ENCODE data around the gene B9D2.

B9D2 gene

DNA sequence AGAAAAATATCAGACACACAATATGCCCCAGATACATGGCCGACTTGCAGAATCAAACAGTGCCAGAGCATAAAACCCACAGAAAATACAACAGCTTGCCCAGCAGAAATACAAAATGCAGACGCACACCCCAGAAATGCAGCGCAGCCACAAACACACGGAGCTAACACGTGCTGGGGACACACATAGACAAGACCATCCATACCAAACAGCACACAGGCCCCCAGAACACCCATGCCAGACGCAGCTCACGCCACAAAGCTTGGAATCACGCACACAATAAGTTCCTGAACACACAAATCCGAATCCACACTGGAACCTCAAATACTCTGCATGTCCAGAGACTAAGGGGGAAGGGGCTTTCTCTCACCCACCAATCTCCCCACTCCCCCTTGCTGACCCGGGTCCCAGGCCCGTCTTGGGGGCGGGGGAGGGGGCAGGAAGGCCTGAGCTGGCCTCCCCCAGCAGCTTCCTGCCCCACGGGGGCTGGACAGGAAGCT, 36.8 kb downstream of the B9D2 start:
- DNase-seq: no peak

DNA sequence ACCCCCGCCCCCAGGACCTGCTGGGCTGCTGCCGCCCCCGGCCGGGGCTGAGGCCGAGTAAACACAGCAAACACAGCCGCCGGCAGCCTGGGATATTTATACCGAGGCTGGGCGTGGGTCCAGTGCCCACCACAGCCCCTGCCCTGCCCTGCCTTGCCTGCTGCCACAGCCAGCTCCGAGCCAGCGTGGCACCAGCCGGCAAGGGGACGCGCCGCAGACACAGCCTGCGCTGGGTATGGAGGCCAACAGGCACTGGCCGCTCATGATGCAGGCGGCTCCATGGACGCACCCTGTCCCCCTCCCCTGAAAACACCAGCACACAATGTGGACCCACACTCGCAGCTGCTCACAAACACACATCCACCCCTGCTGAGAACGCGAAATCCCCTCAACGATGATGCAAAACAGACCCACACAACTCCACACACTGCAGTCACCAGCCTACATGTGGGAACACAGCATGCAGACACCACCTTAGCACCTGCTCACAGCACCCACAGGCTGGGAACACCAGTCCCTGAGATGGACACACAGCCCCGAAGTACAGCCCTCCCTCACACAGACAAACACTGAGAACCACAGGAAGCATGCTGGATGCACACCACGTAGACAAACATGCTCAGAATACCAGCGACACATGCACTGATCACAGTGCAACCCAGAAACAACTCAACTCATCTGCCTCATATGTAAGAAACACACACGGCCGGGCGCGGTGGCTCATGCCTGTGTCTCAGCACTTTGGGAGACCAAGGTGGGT, 37.8 kb downstream of the B9D2 start:
- no peak for DNase-seq

DNA sequence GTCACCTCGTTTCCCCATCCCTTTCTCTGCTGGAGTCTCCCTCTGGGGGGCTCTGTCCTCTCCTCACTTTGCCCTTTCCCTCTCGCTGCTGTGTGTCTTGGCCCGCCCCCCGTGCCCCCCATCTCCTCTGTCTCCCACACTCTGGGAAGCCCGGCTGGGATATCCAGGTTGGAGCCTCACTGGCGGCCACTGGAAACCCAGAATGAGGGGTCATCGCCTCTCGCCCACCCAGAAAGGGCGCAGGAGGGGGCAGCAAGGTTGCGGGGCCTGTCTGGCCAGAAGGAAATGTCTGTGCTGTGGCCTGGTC, 38.4 kb downstream of the B9D2 start:
- no peak for DNase-seq

DNA sequence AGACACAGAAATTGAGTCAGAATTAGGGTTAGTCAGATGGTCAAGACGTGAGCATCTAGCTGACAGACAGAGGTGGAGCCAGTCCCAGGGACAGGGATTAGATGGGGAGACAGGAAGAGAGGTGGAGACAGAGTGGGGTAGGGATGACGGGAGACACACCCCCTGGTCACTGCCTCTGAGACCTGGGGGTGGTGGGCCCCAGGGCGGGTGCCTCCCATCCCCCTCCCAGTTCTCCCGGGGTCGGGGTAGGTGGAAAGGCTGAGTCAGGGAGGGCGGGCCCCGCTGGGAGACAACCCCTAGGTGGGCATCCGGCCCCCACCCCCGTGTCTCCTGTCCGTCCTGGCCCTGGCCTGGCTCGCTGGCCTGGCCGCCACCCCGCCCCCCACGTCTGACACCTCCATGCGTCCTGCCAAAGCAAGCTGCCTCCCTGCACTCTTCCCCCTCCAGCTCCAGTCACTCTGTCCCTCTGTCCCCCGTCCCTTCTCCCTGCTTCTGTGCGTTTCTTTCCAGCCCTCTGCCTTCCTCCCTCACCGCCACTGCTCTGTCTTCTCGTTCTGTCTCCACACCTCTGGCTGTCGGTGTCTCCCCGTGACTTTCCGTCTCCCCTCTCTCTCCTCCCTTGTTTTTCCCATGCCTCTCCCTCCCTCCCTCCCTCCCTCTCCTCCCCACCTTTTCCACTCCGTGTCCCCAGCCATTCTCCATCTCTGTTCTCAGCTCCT, 38.9 kb downstream of the B9D2 start:
- no peak for DNase-seq

DNA sequence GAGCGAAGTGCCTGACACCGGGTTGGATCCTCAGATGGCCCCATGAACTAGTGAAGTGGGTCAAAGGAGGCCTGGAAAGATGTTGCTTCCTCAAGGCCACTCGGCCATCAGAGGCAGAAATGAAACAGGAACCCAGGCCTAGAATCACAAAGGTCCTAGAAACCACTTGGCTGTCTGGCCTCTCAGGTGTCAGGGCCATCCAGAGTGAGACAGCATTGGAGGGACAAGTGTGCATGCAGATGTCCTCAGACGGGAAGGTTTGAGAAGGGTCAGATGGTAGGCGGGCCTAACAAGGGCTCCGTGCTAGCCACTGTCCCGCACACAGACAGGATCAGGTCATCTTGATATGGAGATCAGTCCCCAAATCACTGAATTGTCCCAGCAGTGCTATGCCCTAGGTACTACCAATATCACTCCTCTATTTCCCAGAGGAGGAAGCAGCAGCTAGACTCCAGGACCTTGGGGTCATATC, 39.7 kb downstream of the B9D2 start:
- DNase-seq: no peak

DNA sequence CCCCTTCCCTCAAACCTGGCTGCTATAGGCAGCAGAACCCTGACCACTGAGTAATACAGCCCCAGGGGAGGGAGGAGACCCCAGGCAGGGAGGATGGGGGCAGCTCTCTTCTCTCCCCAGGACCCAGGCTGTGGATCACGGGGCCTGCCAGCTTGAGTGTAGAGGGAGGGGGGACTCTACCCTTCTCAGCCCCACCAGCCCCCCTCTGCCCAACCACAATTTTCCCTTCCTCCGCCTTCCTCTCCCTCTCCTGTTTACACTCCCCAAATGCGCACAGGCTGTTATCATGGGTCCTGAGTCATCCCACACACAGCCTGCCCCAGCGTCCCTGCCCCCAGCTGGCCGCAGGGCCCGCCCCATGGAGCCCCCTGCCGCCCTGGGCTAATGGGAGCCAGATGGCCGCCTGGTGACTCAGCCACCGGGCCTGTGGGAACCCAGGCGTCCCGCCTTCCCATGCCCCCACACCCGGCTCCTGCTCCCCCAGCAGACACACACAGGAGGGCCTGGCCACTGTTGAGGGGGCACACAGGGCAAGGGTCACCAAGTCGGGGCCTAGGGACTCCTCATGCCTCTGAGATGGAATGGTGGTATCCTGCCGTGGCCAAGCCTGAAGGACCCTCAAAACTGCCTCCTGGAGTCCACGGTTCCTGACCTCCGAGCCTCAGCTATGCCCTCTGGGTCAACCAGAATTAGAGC, 40.4 kb downstream of the B9D2 start:
- DNase-seq: peak; percentile 16

DNA sequence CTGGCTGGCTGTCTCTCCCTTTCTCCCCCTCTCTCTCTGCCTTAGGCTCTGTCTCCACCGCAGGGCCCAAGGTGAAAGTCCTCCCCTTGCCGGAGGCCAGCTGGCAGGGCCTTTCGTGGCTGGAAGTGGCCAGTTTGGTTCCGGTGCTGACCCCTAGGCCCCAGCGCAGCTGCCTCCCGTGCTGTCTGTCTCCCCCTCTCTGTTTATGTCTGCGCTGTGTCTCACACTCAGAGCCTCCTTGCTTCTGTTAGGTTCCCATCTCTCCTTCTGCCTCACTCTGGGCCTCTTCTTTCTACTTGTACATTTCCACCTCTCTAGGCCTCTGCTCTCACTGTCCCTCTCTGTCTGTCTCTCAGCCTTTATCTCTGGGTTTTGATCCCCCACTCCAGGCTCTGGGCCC, 40.9 kb downstream of the B9D2 start:
- DNase-seq: no peak

DNA sequence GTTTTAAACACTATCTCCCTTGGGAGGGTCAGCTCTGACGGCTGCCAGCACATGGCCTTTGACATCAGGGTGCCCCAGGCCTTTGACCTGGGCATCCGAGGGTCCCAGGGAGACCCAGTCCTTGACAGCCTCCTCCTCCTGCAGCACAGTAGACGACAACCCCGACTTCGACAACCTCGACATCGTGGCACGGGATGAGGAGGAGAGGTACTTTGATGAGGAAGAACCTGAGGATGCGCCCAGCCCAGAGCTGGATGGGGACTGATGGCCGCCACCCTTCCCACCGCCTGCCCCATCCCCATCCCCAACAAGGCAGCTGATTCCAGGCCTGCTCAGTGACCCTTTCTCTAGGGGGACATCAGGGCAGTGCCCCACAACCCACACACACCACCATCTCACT, 41.5 kb downstream of the B9D2 start:
- no peak for DNase-seq

DNA sequence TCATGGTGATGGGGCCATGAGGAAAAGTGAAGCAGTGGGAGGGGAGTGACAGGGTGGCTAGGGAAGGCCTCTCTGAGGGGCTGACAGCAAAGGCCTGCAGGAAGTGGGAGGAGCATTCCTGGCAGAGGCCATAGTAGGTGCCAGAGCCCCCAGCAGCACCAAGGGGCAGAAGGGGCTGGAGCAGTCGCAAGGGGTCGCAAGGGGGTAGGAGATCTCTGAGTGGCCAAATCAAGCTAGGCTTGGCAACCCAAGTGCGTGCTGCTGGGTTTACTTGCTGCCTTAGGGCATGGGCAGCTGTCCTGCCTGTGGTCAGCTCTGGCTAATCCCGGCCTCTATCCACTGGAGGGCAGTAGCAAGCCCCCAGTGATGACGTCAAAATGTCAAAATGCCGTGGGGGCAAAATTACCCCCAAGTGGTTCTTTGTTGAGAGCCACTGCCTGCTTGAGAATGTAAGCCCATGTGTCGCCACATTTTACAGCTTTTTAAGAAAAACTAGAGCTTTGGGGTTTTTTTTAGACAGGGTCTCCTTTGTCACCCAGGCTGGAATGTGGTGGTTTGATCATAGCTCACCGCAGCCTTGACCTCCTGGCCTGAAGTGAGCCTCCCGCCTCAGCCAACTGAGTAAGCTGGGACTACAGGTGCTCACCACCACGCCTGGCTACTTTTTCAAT, 42.2 kb downstream of the B9D2 start:
- no peak for DNase-seq

DNA sequence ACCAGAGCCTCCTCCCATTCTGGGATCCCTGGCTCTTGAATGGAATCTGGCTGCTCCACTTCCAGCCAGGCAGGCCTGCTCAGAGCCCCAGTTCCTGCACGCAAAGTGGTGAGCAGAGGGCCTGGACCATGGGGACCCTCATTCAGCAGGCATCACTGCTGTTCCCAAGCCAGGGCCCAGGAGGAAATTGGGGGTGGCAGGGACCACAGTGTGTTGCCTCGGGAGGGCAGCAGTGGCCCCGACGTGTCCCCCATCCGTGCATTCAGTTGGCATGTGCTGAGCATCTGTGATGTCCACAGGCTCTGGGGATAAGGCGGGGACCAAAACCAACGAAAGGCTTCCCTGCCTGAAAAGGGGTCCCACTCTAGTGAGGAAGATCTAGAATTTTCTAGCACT, 42.7 kb downstream of the B9D2 start:
- no peak for DNase-seq

DNA sequence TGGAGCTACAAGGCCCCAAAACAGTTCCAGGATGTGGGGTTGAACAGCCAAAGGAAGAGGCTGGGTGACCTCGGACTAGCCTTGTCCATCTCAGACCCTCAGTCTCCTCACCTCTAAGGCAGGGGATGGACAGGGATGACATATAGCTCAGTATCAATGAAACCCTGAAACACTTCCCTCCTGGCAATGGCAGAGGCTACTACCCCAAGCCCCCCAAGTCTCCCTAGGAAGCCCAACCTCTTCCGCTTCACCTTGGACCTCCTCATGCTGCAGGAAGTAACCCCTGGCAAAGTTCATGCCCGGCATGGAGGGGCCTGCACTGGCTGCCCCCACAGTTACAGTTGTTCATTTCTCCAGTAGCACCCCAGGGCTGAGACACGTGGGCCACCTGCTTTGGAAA, 43.4 kb downstream of the B9D2 start:
- DNase-seq: no peak

DNA sequence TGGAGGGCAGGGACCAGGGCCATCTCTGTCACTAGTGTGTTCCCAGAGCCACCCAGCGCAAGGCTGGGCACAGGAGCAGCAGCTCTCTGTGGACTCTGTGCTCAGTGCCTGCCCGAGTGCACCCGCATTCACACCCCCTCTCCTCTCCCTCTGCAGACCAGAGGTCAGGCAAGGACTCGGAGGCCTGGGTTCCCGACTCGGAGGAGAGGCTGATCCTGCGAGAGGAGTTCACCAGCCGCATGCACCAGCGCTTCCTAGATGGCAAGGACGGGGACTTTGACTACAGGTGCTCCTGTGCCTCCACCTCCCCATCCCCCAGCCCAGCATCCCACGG, 43.8 kb downstream of the B9D2 start:
- no peak for DNase-seq

DNA sequence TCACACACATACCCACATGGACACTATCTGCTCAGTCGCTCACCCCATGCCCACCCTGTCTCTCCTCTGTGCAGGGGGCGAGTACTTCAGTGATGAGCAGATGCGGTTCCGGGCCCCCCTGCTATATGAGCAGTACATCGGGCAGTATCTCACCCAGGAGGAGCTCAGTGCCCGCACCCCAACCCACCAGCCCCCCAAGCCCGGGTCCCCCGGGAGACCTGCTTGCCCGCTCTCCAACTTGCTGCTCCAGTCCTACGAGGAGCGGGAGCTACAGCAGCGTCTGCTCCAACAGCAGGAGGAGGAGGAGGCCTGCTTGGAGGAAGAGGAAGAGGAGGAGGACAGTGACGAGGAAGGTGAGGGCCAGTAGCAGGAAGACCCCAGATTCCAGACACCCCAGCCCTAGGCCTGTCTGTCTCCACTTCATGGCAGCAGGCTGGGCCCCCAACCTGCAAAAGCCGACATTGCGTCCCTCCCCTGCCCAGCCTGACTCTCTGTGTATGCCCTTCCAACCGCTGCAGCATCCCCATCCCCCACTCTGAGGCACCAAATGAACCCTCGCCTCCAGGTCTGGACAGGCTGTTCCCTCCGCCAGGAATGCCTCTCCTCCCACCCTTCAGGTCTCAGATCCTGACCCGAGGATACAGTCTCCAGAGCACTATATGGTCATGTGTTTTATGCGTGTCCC, 44.3 kb downstream of the B9D2 start:
- no peak for DNase-seq

DNA sequence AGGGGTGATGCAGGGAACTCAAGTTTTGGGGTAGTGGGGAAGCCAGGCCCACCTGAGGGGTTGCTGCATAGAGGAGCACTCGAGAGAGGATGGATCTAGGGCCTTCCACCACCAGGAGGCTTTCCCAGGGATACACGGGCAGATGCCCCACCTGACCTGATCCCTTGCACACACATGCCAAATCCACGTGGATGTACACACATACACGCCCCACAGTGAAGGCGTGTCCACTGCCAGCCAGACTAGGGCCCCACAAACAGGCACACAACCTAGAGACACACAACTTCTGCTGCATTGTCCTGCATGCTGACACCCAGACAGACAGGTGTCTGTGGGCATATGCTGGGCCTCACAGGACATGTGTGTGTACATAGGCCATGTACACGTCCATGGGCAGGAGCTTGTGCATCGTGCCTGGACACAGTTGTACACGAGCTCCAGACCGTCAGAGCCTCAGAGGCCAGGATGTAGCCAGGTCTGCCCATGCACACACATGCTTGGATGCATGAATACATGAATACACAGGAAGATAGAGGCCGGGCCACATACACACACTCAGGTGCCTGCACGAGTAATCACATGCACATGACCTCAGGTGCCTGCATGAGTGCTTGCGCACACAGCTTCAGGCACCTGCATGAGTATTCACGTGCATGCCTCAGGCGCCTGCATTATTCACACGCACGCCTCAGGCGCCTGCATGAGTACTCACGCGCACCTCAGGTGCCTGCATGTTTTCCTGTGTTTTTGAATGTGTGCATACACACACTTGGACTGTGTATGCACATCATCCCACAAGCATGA, 45.1 kb downstream of the B9D2 start:
- DNase-seq: no peak

DNA sequence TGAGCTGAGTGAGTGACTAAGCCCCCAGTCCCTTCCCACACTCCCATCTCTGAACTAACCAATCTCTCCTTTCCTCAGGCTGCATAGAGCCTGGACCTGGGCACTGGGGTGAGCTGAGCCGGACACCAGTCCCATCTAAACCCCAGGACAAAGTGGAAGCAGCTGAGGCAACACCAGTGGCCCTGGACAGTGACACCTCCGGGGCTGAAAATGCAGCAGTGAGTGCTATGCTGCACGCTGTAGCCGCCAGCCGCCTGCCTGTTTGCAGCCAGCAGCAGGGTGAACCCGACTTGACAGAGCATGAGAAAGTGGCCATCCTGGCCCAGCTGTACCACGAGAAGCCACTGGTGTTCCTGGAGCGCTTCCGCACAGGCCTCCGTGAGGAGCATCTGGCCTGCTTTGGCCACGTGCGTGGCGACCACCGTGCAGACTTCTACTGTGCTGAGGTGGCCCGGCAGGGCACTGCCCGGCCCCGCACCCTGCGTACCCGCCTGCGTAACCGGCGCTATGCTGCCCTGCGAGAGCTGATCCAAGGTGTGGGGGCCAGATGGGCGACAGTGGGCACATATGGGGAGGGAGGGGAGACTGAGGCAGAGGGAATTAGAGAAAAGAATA, 47.5 kb downstream of the B9D2 start:
- no peak for DNase-seq

DNA sequence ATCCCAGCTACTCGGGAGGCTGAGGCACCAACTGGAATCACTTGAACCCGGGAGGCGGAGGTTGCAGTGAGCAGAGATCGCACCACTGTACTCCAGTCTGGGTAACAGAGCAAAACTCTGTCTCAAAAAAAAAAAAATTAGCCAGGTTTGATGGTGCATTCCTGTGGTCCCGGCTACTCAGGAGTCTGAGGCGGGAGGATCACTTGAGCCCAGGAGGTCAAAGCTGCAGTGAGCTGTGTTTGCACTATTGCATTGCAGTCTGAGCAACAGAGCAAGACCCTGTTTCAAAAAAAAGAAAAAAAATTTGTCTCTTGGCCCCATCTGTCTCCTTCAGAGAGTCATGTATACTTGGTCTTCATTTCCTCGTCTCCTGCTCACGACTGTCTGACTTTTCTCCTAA, 52.3 kb downstream of the B9D2 start:
- no peak for DNase-seq

DNA sequence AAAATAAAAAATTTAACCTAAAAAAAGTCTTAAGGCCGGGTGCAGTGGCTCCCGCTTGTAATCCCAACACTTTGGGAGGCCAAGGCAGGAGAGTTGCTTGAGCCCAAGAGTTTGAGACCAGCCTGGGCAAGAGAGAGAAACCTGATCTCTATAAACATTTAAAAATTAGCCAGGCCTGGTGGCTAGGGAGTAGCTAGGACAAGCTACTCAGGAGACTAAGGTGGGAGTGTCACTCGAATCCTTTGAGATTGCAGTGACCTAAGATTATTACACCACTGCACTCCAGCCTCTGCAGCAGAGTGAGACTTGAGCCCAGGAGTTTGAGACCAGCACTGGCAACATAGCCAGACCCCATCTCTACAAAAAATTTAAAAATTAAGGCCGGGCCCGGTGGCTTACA, 52.9 kb downstream of the B9D2 start:
- DNase-seq: no peak

DNA sequence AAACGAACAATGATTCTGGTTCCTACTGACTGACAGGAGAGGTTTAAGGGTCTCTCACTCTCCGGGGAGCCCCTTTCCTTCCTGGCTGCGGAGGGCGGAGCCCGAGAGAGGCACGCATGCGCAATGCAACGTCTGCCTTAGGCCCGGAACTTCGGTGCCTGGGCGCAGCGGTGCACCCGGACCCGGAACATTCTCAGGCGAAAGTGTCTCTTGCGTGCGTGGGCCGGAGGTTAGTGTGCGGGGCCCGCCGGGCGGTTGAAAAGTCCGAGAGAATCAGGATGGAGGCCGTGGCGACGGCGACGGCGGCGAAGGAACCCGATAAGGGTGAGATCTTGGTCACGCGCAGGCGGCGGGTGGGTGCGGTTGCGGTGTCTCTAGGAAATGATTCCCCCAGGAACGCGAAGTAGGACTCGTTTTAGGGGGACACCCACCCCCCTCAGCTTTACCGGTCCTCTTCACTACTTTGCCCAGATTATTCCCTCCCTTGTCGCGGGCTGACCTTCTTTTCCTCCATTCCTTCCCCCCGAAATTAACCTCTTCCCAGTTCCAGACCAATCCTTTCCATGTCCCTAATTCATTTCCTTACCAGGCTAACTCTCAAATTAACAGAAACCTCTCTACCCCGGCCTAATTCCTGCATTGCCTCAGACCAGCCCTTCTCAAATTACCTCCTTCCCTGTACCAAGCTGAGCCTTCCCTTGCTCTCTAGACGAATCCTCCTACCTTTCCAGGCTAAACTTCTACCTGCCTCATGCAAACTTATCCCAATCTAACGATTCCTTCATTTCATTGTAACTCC, 53.7 kb downstream of the B9D2 start, which contains the start of gene CCDC97:
Gene CCDC97, plus strand, starts transcription at position 140 of the 799 bp plus-strand sequence. Its CDS starts 139 bp downstream, at position 279.
- peak; percentile 93 for DNase-seq

DNA sequence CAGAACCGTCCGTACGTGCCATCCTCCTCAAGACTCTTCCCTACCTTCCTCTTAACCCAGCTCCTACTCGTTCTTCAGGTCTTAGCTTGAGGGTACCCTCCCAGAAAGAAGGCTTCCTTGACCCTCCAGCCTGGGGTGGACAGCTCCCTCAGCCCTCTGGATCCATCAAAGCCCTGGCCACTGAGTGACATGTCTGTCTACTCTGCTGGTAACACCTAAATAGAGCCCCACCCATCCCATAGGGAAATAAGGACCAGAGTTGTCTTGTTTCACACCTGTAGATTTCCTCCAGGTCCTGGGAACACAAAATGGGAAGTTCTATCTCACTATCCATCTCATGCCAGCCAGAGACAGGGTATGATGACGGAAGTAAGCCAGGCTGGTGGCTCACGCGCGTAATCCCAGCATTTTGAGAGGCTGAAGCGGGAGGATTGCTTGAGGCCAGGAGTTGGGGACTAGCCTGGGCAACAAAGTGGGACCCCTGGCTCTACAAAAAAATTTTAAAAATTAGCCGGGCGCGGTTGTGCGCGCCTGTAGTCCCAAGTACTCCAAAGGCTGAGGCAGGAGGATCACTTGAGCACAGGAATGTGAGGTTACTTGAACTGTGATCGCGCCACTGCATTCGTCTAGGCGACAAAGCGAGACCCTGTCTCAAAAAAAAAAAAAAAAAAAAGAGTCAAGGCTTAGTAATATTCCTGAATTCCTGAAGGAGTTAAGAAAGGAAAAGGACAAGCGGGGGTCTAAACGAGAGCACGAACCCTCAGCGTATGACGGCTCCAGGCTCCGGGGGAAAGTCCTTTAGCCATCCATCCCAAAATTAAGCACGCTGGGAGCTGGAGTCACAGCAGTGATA, 54.5 kb downstream of the B9D2 start:
- DNase-seq: no peak
